ENCODE results near the gene SGPP1.
"Not testable (repeated sequence)": the region's sequence is repeated elsewhere in the genome, so short reads cannot be mapped to it uniquely, and the experiment has no call there.

SGPP1 gene

DNA sequence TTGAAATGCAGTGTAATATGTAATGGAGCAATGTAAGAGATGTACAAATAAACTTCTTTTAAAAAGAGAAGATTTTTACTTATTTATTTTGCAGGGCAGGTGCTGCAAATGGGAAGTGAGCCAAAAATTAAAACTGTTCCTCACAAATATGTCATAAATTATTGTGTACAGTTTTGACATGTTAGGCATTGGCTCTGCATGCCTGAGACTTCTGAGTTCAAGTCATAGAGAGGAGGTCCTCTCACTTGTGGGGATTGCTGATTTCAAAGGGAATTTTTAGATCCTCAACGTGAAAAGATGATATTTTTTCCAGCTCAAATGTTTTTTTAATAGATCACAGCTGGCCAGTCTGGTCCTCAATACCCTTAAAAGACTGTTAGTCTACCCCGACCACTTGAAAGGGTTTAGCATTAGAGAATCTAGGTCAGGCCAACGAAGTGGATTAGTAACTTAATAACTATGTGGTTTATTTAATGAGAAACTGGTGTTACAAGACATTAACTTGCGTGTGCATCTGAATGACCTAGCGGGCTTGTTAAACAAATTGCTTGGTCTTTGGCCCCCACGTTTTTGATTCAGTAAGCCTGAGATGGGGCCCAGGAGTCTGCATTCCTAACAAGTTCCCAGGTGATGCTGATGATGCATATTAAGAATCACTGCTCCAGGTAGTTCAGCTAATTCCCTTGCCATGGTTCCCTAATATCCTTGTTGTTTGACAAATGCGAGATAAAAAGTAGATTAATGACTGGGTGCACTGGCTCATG, 55.3 kb downstream of the SGPP1 start:
- DNase-seq: no peak

GRCh38 chr14:63671987-63672386, 55.9 kb downstream of the SGPP1 start:
- DNase-seq: no peak

- no peak for DNase-seq
Observed at GRCh38 chr14:63670692-63671091, 57.2 kb downstream of the SGPP1 start.

DNA sequence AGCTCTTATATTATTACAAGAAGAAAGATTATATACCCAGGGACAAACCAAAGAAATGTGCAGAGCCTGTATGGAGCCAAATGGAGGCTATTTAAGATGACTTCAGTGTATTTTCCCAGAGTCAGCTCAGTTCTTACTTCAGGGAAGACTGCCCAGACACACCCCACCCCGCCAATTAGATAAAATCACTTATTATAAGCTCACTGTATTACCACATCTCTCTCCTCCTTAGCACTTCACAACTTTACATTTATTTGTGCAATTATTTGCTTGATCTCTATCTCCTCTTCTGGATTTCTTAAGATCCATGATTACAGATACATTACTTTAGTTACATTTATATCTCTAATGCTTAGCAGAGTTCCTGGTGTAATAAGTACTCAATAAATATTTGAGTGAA, 61.5 kb downstream of the SGPP1 start:
- DNase-seq: no peak

DNA sequence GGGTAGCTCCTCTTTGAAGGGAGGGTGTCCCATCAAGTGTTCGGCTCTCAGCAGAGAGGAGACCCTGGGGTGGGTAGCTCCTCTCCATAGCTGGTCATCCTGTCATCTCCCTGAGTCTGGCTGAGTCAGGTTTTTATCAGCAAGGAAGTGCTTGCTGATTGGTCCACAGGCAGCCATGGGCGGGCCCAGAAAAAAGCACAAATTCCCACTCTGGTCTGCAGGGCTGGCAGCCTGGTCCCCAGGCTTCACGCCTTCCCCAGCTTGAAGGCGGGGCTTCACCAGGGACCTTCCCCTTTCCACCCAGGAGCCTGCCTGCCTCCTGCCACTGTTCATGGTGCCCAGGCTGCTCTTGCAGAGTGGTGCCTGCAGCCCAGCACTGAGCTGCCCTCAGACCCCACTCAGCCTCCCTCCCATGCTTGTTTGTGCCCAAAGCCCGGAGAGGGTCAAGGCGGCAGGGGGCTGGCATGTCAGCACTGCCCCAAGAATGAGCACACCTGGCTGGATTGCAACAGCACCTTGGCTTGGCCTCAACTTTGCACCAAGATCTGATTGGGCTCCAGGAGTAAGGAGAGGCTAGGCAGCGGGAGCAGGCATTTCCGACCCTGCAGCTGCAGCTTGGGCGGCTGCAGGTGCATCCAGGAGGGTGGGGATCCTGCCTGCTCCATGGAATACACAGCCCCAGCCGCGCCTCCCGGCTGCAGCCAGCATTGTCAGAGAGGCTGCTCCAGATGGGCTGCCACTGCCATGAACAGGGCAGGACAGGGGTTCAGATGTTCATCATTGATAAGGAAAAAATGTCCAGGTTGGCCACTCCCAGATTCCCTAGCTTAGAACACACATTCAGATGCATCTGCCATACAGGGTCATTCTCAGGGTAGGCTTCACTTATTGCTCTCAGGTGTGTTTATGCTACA, 64.2 kb downstream of the SGPP1 start:
- no peak for DNase-seq

- DNase-seq: no peak
Observed at GRCh38 chr14:63662776-63663175, 65.1 kb downstream of the SGPP1 start.

DNA sequence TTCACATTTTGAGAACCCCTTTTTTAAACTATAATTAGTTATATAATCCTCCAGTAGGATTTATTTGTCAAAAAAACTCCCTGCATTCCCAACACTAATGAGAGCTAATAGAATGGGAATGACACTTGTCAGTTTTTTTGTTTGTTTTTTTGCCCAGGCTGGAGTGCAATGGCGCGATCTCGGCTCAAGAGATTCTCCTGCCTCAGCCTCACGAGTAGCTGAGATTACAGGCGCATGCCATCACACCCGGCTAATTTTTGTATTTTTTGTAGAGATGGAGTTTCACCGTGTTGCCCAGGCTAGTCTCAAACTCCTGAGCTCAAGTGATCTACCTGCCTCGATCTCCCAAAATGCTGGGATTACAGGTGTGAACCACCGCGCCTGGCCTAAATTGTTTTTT, 66.0 kb downstream of the SGPP1 start:
- DNase-seq: not testable (repeated sequence)

- no peak for DNase-seq
Observed at GRCh38 chr14:63659726-63660125, 68.1 kb downstream of the SGPP1 start.

DNA sequence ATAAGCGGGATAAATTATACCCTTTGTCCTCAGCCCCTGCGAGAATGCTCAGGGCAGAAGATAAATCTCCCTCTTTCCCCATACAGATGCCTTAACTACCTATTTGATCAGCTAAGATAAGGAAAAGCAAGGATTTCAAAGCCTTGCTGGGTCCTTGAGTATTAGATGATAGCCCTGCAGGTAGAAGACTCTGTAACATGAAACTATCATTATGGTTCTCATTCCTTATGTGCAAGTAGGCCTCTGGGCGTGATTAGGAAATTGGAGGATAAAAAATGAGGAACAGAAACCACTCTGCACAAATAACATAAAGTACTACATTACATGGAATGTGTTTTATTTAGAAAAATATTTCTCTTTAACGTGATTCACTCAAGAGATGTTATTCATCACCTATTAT, 71.7 kb downstream of the SGPP1 start:
- no peak for DNase-seq

- DNase-seq: no peak
Observed at GRCh38 chr14:63654936-63655335, 72.9 kb downstream of the SGPP1 start.

- no peak for DNase-seq
Observed at GRCh38 chr14:63654346-63654745, 73.5 kb downstream of the SGPP1 start.

GRCh38 chr14:63652406-63652805, 75.5 kb downstream of the SGPP1 start:
- no peak for DNase-seq

DNA sequence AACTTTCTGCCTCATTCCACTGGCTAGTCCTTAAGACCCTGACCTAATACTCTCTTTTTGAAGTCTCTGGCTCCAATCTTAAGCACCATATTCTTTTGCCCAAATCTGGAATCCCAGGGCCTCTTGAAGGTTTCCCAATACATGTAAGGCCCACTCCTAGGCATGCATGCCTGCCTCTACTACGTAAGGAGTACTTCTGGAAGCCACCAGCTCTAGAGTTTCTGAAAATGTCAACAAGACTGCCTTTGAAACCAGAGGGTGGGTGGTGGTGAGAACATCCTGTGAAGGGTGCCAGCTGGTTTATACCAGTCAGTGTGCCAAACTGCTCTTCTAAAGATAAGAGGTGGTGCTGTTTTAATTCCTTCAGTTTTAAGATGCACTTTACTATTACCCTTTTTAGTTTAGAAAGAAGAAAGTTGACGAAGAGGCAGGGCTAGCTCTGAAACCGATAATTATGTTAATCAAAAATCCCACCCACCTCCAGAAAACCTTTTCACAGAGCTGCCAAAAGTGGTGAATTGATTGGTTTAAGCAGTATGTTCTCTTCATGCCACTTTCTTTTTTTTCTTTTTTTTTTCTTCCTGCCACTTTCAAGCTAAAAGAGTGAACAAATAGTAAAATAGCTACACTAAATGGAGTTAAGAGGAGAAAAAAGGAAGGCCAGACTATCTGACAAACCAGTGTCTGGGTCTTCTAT, 77.5 kb downstream of the SGPP1 start:
- DNase-seq: no peak

GRCh38 chr14:63647696-63648410, 80.0 kb downstream of the SGPP1 start:
- DNase-seq: no peak

- DNase-seq: no peak
Observed at GRCh38 chr14:63644741-63645140, 83.1 kb downstream of the SGPP1 start.

- DNase-seq: no peak
Observed at GRCh38 chr14:63642656-63643382, 85.0 kb downstream of the SGPP1 start.

- DNase-seq: peak in 1 of 2 donors; percentile 95
Observed at GRCh38 chr14:63642229-63642611, 85.6 kb downstream of the SGPP1 start.

- DNase-seq: peak; percentile 75 to 98
Observed at GRCh38 chr14:63641473-63642228, 86.2 kb downstream of the SGPP1 start, which contains the start of gene WDR89. TSS of gene WDR89 (minus strand) at chr14:63641871. CDS start at chr14:63599942, 41,929 bp downstream.

GRCh38 chr14:63638493-63638892, 89.4 kb downstream of the SGPP1 start:
- DNase-seq: no peak

DNA sequence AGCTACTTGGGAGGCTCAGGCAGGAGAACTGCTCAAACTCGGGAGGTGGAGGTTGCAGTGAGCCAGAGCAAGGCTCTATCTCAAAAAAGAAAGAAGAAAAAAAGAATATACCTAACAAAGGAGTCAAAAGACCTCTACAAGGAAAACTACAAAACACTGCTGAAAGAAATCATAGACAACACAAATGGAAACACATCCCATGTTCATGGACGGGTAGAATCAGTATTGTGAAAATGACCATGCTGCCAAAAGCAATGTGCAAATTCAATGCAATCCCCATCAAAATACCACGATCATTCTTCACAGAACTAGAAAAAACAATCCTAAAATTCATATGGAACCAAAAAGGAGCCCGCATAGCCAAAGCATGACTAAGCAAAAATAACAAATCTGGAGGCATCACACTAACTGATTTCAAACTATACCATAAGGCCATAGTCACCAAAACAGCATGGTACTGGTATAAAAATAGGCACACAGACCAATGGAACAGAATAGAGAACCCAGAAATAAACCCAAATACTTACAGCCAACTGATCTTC, 91.7 kb downstream of the SGPP1 start:
- DNase-seq: not testable (repeated sequence)

Data from bone marrow (tissue), 2 donors.